Osteocyte (in vitro differentiated cells): ENCODE measurements around the gene ST8SIA4. TPM values are rescaled to one million over a fixed set of nuclear protein-coding genes. Genes with fewer than 3 reads are reported as not detected.

Experiments
- DNase-seq: peaks from one replicate; pipeline ENCODE4 v3.0.0; 2021; ENCODE audit warnings: mixed read lengths; ENCODE audit not compliant: unreplicated experiment; ENCODE audit errors: extremely low spot score
- H3K27ac Mint-ChIP-seq: one replicate; pipeline ENCODE4 v1.8.0; 2021; ENCODE audit warnings: mild to moderate bottlenecking, mixed read lengths; ENCODE audit not compliant: unreplicated experiment
- H3K27me3 Mint-ChIP-seq: one replicate; pipeline ENCODE4 v1.8.0; 2021; ENCODE audit warnings: mixed read lengths; ENCODE audit not compliant: unreplicated experiment
- H3K36me3 Mint-ChIP-seq: one replicate; pipeline ENCODE4 v1.8.0; 2021; ENCODE audit warnings: mixed read lengths; ENCODE audit not compliant: unreplicated experiment
- H3K4me1 Mint-ChIP-seq: one replicate; pipeline ENCODE4 v1.8.0; 2021; ENCODE audit warnings: mixed read lengths; ENCODE audit not compliant: unreplicated experiment
- H3K4me3 Mint-ChIP-seq: one replicate; pipeline ENCODE4 v1.8.0; 2021; ENCODE audit warnings: mild to moderate bottlenecking, moderate library complexity, mixed read lengths; ENCODE audit not compliant: unreplicated experiment
- H3K9me3 Mint-ChIP-seq: one replicate; pipeline ENCODE4 v1.8.0; 2021; ENCODE audit warnings: mixed read lengths; ENCODE audit not compliant: unreplicated experiment
- long read RNA-seq: library from polyadenylated mRNA; unstranded; transcript quantifications from one replicate; pipeline ENCODE4 v2.0.0, GENCODE V29; 2021
- total RNA-seq: library from RNA; stranded (reverse); gene quantifications from 2 replicates; pipeline ENCODE4 v1.2.1, GENCODE V29; 2021
- TF ChIP-seq, protein P1 (sequence below): fragments of 200-600 bp; sonication (generic); IDR thresholded peaks from 2 replicates; pipeline ENCODE4 v1.5.0; 2021; ENCODE audit warnings: antibody characterized with exemption, mild to moderate bottlenecking, moderate library complexity

The ST8SIA4 gene
- not detected in 2 replicates for total RNA-seq
- long read RNA-seq, result 0 reads

GRCh38 chr5:100903039-100903887 lies at the start of gene ST8SIA4:
TSS of gene ST8SIA4 (minus strand) at chr5:100903282. CDS start at chr5:100902955, 327 bp downstream.
- H3K9me3 Mint-ChIP-seq, result no peaks in the 10 kb centered on the region
- H3K4me3 Mint-ChIP-seq, result peak within 1 kb of the TSS; percentile 62
- H3K27ac Mint-ChIP-seq, result no peak within 1 kb of the TSS
- no peaks in the 10 kb centered on the region for H3K36me3 Mint-ChIP-seq
- DNase-seq, result no peak
- H3K4me1 Mint-ChIP-seq, result peaks cover 25% of the 10 kb centered on the region
- TF ChIP-seq, protein P1, sequence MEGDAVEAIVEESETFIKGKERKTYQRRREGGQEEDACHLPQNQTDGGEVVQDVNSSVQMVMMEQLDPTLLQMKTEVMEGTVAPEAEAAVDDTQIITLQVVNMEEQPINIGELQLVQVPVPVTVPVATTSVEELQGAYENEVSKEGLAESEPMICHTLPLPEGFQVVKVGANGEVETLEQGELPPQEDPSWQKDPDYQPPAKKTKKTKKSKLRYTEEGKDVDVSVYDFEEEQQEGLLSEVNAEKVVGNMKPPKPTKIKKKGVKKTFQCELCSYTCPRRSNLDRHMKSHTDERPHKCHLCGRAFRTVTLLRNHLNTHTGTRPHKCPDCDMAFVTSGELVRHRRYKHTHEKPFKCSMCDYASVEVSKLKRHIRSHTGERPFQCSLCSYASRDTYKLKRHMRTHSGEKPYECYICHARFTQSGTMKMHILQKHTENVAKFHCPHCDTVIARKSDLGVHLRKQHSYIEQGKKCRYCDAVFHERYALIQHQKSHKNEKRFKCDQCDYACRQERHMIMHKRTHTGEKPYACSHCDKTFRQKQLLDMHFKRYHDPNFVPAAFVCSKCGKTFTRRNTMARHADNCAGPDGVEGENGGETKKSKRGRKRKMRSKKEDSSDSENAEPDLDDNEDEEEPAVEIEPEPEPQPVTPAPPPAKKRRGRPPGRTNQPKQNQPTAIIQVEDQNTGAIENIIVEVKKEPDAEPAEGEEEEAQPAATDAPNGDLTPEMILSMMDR, result no peak
- peaks cover 73% of the 10 kb centered on the region for H3K27me3 Mint-ChIP-seq

DNA sequence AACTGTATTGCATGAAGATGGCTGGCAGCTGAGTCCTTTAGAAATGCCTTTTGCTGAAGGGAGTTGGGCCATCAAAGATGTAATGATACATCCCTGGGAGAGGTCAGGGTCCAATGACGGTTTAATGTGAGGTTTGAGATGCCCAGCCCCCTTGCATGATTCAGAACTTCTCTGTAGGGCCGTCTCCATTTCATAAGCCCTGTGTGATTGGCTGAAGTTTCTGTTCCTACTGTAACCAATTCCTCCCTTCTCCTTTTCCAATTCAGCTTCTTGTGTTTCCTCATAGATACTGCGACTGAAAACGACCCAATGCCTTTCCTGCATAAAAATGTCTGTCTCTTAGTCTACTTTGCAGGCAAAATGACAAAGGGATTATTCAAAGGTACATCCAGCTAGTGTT lies 47.9 kb upstream of the ST8SIA4 start:
- peaks cover 6% of the 10 kb centered on the region for H3K9me3 Mint-ChIP-seq

DNA sequence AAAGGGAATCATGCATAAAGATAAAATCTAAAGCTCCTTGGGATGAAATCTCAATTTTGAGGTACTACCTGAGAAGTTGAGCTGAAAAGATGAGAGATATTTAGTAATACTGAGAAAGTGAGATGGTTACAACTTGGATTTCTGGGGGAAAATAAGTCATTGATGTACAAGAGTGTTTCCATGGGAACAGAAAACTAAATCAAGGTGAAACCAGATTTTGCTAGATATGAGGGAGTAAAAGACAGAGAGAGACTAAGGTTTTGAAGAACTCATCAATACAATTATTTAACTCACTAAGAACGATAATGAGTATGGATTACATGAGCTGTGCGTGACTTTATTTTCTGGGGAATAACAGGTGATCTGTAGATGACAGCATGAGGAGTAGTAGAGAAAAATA lies 10.2 kb upstream of the ST8SIA4 start:
- Mint-ChIP-seq H3K4me3 (no peak overlapping the region), H3K27me3 (peaks cover 2% of the 10 kb centered on the region), H3K36me3 (no peaks in the 10 kb centered on the region), H3K4me1 (no peaks in the 10 kb centered on the region), H3K9me3 (no peaks in the 10 kb centered on the region), H3K27ac (no peak overlapping the region)
- no peak for DNase-seq
- TF ChIP-seq, protein P1, result no peak

More for the DNA sequence above, 47.9 kb upstream of the ST8SIA4 start:
- Mint-ChIP-seq H3K4me3 (no peak overlapping the region), H3K27me3 (no peaks in the 10 kb centered on the region), H3K4me1 (no peaks in the 10 kb centered on the region), H3K27ac (no peak overlapping the region), H3K36me3 (no peaks in the 10 kb centered on the region)
- DNase-seq, result no peak
- TF ChIP-seq, protein P1, result no peak

DNA sequence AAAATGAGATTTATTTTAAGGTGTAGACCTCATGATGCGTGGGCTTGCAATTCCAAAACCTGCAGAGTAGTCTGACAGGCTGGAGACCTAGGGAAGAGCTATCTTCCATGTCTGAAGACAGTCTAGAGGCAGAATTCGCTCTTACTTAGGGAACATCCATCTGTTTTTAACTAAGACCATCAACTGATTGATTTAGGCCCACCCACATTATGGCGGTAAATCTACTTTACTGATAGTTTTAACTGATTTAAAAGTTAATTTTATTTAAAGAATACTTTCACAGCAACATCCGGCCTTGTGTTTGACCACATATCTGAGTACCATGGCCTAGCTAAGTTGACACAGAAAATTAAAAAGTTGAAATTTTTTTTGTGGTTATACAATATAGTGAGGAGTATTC lies 6.0 kb upstream of the ST8SIA4 start:
- TF ChIP-seq, protein P1, result no peak
- no peak for DNase-seq
- peaks cover 27% of the 10 kb centered on the region for H3K27me3 Mint-ChIP-seq
- no peak overlapping the region for H3K27ac Mint-ChIP-seq
- no peaks in the 10 kb centered on the region for H3K4me1 Mint-ChIP-seq
- H3K4me3 Mint-ChIP-seq, result no peak overlapping the region
- no peaks in the 10 kb centered on the region for H3K36me3 Mint-ChIP-seq
- no peaks in the 10 kb centered on the region for H3K9me3 Mint-ChIP-seq

- no peak for DNase-seq
- TF ChIP-seq, protein P1, result no peak
- H3K4me1 Mint-ChIP-seq, result peaks cover 21% of the 10 kb centered on the region
- H3K4me3 Mint-ChIP-seq, result no peak overlapping the region
- H3K9me3 Mint-ChIP-seq, result no peaks in the 10 kb centered on the region
- no peak overlapping the region for H3K27ac Mint-ChIP-seq
- no peaks in the 10 kb centered on the region for H3K36me3 Mint-ChIP-seq
- peaks cover 61% of the 10 kb centered on the region for H3K27me3 Mint-ChIP-seq
Observed at GRCh38 chr5:100905259-100905914, 2.3 kb upstream of the ST8SIA4 start.
